ENCODE results near the gene NT5C3A.

DNA sequence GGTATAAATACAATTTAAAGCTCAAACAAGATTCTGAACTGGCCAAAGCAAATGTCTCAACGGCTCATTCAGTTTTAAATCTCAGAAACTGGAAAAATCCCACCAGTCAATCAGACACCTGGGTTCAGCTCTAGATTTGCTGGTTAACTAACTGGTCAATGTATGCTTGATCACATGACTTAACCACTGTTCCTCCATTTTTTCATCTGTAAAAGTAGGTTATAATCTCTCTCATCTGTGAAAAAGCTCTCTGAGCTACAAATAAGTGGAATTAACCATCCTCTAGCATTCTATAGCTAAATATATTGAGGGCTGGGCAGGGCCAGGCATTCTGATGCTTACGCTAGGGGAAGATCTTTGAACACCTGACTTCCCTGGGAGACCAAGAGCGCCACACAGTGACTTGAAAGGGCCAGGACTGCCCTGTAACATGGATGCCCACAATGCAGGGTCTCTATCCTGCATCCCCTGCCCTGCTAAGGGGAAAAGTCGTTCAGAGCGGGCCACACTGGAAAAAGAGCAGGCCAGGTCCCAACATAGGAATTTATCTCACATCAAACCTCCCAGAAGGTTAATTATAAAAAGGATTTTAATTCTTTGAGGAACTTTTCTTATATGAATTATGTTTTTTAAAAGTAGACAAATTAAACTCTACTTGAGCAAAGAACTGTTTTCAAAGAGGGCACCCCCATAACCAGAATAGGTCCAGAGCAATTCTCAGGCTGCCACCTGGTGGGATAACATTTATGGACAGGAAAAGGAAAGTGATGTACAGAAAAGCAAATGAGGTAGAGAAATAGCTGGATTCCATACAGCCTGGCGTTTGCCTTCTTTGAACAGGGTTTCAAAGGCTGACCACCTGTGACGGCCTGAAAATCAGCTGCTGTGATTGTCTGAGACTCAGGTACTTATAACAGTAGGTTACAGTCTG is 44.8 kb upstream of the NT5C3A start:
- TF ChIP-seq CTCF (IDR thresholded peaks at IDR 0.05) (peak in 3 of 7 experiments; percentile 10 to 51 (median 17)), POLR2A (IDR thresholded peaks at IDR 0.05) (no peak), POLR2AphosphoS5 (IDR thresholded peaks at IDR 0.05) (no peak), EP300 (IDR thresholded peaks at IDR 0.05) (no peak)

All from stomach (tissue), 4 donors.